GM12891 (cell line): ENCODE measurements around the gene GCSH.

Source experiments
- PAX5 ChIP-seq: IDR thresholded peaks from 2 replicates; pipeline ENCODE4 v1.6.1; 2011; ENCODE audit warnings: low read length, moderate library complexity, mild to moderate bottlenecking; ENCODE audit not compliant: insufficient read depth, severe bottlenecking
- POLR2A ChIP-seq: IDR thresholded peaks from 2 replicates; pipeline ENCODE4 v1.6.1; 2011; ENCODE audit warnings: low read depth, low read length, control low read depth
- POLR2AphosphoS5 ChIP-seq: IDR thresholded peaks from 2 replicates; pipeline ENCODE4 v1.6.1; 2011; ENCODE audit warnings: low read depth, low read length, control low read depth
- POU2F2 ChIP-seq: IDR thresholded peaks from 2 replicates; pipeline ENCODE4 v1.6.1; 2011; ENCODE audit warnings: low read depth, mild to moderate bottlenecking, control low read depth, low read length, moderate library complexity
- SPI1 ChIP-seq: IDR thresholded peaks from 2 replicates; pipeline ENCODE4 v1.6.1; 2011; ENCODE audit warnings: low read depth, low read length, control low read depth
- TAF1 ChIP-seq: IDR thresholded peaks from 2 replicates; pipeline ENCODE4 v1.6.1; 2011; ENCODE audit warnings: low read depth, low read length, control low read depth

DNA sequence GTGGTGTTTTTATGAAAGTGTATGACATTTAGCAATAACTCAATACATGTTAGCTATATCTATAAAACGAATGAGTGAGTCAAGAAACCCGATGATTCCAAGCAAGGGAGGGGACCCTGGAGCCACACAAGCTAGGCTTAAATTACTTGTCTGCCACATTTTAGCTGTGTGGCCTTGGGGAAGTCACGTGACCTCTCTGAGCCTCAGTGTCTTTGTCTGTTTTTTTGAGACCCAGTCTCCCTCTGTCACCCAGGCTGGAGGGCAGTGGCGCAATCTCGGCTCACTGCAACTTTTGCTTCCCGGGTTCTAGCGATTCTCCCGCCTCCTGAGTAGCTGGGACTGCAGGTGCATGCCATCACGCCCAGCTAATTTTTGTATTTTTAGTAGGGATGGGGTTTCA, 20.1 kb upstream of the GCSH start:
- TF ChIP-seq POLR2AphosphoS5 (no peak), POLR2A (no peak), SPI1 (no peak), TAF1 (no peak), POU2F2 (no peak), PAX5 (no peak)
